Activated CD4-positive, alpha-beta T cell treated with anti-CD3 and anti-CD28 coated beads, Interleukin-2, amount 50 U/mL, for 4 hours (primary cell): ENCODE data around the gene CD58.

Experiments
- DNase-seq, 2 experiments: peaks; one replicate each; pipeline ENCODE4 v3.0.0-alpha.2; 2020

Gene CD58

DNA sequence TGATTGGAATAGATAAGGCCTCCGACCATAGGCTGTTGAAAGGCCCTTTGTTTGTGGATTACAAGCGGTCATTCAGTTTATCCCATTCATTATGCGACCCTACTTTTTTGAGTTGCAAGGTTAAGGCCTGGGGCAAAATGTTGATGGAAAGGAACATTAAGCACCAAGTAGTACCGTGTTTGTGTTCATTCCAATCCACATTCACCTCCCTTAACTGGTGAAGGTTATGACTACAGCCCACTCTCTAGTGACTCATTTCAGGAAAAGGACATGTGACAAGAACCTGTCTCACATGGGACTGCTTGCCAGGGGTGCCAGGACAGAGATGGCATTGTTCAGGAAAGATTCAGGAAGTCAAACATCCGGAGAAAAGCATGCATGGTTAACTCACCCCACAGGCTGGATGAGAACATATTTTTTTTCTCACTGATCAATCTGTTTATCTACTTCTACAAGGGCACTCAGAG, 81.6 kb downstream of the CD58 start:
- no peak for DNase-seq

DNA sequence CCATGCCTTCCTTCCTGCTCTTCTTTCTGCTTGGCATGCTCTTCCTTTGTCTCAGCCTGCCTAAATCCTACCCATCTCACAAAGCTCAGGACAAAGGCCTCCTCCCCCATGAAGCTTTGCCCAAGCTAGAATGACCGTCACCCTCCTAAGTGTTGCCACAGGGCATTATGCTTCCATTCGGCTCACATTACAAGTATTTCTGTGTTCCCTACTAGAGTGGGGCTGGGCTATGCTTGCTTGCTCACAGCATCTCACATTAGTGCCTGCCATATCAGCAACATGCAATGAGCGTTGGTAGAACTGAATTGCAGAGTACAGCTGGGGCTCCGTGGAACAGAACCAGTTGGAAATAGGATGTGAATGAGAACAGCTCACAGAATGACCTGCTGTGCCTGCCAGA, 82.8 kb downstream of the CD58 start:
- no peak for DNase-seq

DNA sequence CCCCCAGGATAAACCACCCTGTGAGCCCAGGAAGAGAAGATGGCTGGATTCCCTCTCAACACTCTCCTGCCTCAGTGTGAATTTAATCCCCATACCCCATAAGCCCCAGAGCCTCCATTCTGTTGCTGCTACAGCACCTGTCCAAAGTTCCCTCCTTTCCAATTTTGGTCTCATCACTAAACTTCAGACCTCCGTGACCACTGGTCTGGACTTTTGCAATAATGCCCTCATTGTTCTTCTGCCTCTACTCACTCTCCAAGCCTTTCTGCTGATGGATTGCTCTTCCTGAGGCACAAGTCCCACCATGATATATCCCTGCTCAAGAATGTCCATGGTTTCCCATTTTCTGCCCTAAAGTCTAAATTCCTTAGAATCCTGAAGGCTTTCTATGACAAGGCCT, 83.2 kb downstream of the CD58 start:
- no peak for DNase-seq

DNA sequence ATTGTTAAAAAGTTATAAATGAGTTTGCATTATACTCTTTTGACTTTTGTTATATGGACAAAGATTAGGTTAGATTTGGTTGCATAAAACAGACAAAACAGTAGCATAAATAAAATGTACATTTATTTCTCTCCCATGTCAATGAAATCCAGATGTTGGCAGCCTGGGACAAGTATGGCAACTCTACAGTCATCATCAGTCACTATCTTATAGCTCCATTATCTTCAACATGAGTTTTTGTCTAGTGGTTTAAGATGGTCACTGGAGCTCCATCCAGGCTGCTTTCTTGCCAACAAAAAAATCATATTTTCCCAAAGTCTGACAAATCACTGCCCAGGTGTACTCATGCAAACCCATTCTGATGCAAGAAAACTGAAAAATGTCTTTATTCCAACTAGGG, 83.8 kb downstream of the CD58 start:
- DNase-seq = no peak

DNA sequence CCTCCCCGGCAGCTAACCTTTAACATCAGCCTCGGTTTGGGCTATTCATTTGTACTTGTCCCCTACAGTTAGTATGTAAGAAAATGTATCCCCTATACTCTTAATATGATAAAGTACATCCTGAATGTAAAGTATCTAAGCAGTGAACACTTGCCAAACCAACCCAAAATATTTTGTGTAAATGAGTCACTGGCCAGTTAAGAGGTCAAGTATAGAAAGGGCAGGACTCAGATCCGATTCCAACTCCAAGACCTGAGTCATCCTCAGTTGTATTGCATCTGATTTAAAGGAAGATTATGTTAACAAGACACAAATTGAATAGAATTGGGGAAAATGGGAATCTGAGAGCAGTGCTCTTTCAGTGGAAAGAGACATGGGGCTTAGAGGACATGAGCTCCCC, 84.4 kb downstream of the CD58 start:
- no peak for DNase-seq

DNA sequence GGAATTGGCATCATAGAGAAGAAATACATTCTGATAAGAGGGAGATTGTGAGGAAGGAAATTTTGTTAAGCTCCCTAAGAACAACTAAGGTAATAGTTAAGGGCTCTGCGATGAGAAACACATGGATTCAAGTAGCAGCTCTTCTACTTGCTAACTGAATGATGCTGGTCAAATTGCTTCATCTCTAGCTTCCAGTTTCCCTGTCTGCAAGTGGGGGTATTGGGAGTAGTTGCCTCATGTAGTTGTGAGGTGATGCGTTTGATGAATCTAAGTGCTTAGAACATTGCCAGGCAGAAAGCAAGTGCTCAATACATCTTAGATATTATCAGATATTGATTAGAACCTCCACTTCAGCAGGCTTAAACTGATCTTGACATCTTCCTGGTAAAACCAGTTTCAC, 84.8 kb downstream of the CD58 start:
- no peak for DNase-seq

DNA sequence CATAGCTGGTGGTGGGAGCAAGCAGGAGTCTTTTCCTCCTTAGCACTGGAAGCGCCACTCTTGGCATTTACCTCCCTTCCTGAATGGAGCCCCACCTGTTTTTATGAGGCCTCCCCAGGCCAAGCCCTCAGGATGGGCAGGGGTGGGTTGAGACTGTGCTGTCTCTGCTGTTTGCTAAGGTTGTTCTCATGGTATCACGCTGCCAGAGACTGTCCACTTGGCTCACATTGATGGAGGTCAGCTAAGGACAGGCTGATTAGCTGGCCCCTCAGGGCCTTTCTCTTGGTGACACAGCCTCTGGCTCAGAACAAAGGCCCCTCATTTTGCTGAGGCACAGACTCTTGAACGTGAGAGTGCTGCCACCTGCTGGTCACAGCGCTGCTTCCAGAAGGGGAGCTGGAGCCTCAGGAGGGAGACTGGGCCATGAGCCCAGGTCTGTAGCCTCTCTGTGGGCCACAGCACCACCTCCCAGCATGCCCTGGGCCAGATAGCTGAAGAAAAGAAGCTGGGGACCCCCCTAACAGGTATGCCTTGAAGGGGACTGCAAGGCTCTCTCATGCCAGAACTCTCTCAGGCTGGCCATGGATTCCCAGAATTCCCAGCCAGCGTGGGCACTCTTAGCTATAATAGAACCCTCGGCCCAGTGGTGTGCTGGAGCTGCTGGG, 85.6 kb downstream of the CD58 start:
- DNase-seq = peak; percentile 88 to 92

DNA sequence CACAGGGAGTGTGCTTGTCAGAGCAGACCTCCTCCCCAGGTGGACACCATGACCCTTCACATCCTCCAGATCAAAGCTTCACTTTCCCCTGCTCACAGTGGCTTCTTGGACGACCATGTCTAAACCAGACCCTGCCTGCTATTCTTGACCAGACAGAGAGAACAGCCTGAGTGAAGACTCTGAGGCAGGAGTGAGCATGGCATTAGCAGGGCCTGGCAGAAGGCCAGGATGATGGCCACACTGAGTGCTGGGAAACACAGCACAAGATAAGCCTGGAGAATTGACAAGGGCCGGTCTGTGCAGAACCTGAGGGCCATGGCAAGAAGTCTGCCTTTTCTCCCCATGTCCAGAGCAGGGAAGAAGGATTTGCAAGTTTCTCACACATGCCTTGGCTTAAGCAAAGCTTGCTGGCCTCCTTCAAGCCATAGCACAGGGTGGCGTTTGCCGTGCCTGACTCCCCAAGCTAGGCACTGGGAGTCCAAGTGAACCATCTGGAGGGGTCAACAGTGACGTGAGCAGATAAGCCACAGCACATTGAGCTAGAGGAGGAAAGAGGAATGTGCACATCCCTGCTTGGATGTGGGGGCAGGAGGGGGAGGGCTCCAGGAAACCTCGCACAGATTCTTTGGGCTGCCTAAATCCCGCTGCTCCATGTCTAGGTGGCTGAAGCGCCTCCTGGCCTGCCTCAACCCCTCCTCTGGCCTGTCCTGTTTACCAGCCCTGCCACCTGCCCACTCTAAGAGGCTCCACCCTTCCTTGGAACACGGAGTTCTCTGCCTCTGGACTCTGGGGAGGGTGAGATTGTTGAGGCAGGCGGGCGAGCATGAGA, 87.1 kb downstream of the CD58 start:
- DNase-seq = no peak

DNA sequence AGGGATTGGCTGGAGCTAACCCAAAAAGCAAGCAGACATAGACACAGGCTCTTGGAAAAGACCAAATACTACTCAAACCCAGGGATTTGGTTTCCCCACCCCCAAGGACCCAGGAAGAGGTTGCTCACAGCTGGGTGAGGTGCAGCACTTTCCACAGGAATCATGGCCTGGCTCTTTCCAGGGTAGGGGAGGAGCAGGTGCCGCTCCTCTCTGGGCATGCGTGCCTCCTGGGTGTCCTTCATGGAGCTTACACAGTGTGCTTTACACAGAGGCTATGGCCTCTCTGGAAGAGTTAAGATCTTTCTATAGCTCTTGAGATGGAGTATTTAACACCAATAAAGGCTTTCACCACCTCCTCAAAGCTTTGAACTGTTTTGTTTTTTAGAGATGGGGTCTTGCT, 88.3 kb downstream of the CD58 start:
- no peak for DNase-seq

DNA sequence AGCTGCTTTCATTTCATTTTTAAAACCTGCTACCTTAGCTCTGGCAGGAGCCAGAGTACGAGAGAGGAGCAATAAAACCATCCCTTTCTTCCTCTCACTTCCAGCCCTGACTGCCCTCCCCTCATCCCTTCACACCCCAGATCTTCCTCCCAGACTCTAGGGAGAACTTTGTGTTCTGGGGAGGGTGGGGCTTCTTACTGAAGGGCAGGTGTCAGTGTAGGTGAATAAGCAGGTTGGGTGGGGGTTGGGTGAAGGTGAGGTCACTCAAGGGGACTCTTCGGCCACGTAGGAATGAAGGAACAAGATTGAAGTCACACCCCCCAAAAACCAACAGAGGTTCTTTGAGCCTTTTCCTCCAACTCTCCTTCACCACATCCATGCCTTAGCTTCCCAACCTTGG, 88.9 kb downstream of the CD58 start:
- DNase-seq = no peak

DNA sequence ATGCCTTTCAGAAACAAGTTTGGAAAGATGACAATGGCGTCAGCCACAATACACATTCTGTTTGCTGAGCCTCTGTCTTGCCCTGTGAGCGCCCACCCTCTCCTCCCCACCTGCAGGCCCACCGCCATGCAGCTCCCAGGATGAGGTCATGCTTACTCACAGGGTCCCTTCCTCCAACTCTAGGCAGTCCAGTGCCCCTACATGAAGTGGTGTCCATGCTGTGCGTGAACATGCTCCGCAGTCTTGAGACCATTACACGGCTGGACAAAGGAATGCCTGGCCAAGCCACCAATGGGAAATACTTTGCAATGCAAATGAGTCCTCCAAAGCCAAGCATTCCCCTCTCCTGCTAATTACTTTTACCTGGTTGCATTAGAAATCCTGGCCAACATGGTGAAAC, 92.2 kb downstream of the CD58 start:
- DNase-seq = no peak

DNA sequence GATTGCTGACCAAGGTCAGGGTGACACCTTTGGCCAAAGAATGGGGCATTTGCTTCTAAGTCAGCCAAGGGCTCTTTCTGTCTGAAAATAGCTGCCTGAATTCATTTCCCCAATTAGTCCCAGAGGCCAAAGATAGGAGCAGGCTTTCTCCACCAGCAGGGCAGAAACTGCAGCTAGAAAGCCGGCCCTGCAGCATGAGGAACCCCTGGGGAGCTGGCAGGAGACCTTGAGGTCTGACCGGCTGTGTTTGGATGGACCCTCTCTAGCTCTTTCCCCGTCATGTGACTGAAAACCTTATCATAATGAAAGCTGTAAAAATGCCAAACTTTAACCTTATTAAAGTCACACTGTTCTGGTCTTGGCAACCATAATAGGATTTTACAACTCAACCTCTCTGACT, 93.4 kb downstream of the CD58 start:
- DNase-seq = no peak

DNA sequence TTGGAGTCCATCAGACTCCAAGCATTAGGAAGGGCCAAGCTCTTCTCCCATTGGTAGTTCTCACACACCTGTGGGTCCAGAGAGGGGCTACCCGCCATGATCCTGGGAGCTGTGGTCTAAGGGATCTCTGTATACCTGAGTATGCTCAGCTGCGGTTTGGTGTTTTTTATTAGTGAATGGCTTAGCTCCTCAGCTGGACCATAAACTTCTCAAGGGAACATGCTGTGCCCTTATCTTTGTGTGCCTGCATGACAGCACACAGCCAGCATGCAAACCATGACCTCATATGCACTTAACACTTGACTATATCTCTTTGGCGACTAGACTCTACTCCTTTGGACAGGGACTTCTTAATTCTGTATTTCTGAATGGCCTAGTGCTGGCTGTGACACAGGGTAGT, 94.5 kb downstream of the CD58 start:
- DNase-seq = no peak

DNA sequence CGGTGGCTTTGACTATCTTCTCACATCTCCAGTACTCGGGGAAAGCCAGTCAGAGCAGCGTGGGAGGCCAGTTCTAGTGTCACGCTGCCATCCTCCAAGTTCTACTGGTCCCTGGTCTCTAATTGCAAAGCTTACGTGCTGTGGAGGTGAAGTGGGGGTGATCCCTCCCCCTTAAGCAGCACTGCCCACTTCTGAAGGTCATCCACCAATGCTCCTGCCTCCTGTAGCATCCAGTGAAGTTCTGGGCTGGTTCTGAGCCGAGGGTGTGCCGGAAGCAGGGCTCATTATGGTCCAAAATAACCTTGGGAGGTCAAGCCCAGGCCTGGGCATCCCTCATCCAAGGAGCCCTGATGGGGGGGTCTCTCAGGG, 95.0 kb downstream of the CD58 start:
- no peak for DNase-seq

DNA sequence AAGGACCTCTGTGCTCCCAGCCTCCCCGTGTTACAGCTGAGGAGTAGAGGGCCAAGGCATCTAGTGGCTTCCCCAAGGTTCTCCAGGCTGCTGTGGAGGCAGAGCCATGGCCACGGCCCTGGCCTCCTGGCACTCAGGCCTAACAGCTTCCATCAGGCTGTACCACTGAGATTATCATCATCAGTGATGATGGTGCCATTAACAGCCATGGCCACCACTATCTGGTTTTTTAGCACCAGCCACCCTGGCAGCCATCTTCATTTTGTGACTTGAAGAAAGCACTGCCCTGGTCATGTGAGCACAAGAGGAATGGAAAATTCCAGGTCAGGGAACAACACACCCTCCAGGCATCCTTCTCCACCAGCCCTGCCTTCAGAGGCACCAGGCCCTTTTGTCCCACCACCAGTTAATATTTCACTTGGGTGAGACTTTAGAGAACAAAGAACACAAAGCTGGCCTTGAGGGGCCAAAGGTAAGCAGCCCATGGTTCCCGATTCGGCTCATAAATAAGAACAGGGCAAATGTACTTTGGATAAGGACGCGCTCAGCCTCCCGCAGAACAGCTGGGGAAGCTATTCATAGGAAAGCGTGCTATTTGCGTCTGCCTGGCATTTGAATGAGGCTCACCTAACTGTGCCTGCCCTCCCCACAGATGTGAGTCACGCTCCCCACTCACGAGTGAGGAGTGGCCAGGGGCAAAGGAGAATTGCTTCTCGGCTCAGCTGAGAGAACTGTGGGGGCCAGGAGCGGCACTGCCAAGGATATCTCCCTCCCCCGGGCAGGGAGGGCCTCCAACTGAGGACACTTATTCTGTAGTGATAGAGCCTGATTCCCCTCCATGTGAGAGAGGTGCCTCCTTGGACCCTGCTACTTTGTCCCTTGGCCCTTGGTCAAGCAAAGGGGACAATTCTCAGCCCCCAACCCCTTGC, 95.6 kb downstream of the CD58 start:
- no peak for DNase-seq

DNA sequence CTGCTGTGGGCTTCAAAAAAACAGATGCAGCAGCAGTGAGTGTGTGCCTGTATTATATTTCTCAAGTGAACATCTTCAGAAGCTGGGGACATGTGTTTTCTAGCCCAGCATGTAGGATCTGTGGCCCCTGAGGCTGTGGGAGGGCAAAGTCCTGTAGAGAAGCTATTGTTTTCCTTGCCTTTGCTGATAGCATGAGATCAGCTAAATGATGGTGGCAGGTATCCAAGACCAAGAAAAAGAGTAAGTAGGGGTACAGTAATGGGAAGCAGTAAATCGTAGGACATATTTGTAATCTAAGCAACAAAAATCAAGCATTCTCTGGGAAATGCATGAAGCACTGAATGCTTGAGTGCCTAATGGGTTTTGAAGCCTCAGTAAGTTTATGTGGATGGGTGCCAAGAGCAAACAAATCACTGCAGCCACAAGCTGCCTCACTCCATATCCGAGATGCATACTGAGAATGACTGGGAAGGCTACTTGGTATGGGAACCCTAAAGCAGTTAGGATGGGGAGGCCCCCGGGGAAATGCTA, 98.3 kb downstream of the CD58 start:
- no peak for DNase-seq

DNA sequence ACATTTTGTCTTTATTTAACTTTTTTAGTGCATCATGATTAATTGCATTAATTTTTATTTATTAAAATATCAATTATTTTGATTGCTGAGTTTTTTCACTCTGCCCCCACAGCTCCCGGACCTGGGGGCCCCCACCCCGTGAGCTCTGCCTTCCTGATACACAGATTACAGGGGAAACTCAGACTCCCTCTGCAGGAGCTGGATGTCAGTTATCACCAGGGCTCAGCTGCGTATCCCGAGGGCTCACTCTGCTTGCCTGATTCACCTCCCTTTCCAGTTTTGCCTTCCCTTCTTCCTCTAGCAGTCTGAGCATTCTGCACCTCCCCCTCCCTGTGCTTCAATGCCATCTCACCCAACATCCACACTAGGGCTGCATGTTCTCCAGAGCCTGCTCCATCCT, 99.6 kb downstream of the CD58 start:
- DNase-seq = no peak

DNA sequence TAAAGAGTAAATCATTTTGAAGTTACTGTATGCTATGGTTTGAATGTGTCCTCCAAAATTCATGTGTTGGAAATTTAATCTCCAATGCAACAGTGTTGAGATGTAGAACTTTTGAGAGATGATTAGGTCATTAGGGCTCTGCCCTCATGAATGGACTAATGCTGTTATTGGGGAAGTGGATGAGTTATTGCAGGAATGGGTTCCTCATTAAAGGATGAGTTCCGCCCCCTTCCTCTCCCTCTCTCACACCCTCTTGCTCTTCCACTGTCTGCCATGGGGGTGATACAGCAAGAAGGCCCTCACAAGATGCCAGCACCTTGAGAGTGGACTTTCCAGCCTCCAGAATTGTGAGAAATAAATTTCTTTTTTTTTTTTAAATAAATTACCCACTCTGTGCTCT, 100.2 kb downstream of the CD58 start:
- DNase-seq = no peak

DNA sequence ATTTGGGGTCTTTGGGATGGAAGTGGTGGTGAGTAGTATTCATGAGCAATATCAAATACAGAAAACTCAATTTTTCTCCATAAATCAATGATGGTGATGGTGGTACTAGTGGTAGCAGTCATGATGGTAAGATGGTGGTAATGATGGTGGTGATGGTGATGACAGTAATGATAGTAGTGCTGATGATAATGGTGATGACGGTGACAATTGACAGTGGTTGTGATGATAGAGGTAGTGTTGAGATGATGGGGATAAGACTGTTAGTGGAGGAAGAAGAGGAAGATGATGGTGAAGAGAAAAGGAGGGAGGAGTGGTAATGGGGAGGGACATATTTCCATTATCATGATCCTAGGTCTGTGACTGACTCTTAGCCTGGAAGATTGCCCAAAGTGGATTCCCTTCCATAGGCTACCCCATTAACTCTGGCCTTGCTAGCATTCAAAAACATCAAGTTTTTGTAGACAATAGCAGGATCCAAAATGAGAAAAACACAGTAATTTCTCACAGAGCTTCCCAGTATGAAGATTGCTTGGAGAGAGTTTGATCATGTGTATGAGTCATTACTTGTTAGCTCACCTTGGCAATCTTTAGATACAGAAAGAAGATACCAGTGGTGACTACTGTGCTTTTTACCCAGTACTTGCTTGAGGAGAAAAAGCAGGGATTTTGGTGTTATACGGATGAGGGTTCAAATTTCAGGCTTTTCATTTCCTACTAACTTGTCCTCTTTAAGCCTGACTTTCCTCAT, 103.8 kb downstream of the CD58 start:
- DNase-seq = no peak

DNA sequence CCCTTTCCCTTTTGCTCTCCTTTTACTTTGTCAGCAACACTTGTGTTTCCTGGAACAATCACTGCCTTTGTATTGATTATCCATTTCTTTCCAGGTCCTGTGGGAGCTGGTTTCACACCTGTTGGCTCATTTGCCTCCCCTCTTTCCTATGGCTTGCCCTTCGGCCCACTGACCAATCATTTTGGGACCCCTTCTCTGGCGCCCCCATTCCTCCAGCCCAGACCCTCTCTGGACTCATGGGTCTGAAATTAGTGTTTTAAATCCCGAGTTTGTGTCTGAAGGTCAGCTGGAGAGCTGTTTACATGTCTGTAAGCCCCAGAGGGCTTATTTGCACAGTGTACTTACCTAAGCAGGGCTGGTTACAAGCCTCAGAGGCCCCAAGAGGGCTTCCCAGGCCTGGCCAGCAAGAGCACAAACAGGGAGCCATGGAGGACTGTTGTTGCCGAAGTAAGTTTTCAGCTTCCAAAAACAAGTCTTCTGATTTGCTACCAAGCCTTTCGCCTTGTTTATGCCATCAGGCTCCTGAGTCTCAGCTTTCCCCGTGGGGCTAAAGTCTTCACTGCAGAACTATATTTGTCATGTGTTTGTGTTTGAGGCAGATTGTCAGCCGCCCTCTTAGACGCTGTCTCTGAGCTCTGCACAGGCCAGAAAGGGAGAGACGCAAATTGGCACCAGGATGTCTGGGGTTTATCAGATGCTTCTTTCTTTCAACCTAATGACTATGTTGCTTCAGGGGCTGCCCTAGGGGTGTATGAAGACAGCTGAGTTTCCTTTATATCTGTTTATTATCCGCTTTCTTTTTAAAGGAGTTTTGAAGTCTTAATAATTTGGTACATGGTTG, 104.8 kb downstream of the CD58 start:
- no peak for DNase-seq

DNA sequence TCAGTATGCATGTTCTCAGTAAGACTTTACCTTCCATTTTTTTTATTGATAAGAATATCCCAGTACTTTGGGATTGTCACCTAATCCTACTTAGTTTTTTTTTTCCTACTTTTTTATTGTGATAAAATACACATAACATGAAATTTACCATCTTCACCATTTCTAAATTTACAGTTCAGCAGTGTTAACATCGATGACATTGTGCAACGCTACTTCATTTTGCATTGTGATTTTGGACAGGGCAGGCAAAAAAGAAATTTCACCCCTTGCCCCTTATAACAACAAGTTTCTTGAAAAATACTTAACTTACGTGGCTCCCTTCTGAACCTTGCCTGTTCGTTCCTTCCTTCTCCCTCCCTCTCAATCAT, 105.4 kb downstream of the CD58 start:
- no peak for DNase-seq
